Ascending aorta (tissue), 2 donors: ENCODE data around the gene MIA2. TPM values are rescaled to one million over a fixed set of nuclear protein-coding genes. Genes with fewer than 3 reads are reported as not detected.
"Not testable (repeated sequence)": the region's sequence is repeated elsewhere in the genome, so short reads cannot be mapped to it uniquely, and the experiment has no call there.

Experiments used
- DNase-seq, 2 donors: peaks; one replicate each; pipeline ENCODE4 v3.0.0-alpha.2; 2019; ENCODE audit warnings: low spot score in 2 of 2
- H3K27ac ChIP-seq, 2 donors: fragments of 200-600 bp; sonication (generic); one replicate each; pipeline ENCODE4 v1.5.1; 2016 to 2017; ENCODE audit warnings: mild to moderate bottlenecking in 1 of 2
- H3K27me3 ChIP-seq: fragments of 200-600 bp; sonication (generic); one replicate; pipeline ENCODE4 v1.5.1; 2017
- H3K36me3 ChIP-seq, 2 donors: fragments of 200-600 bp; sonication (generic); one replicate each; pipeline ENCODE4 v1.5.1; 2016
- H3K4me1 ChIP-seq, 2 donors: fragments of 200-600 bp; sonication (generic); one replicate each; pipeline ENCODE4 v1.5.1; 2016 to 2017; ENCODE audit warnings: mild to moderate bottlenecking in 1 of 2
- H3K4me3 ChIP-seq, 2 donors: fragments of 200-600 bp; sonication (generic); one replicate each; pipeline ENCODE4 v1.5.1; 2016 to 2017; ENCODE audit warnings: mild to moderate bottlenecking in 1 of 2
- H3K9me3 ChIP-seq, 2 donors: fragments of 200-600 bp; sonication (generic); one replicate each; pipeline ENCODE4 v1.5.1; 2016
- CTCF ChIP-seq, 3 experiments: fragments of 200-600 bp in 2 of 3; fragments of 450-650 bp in 1 of 3; sonication (generic) in 2 of 3; IDR thresholded peaks; one replicate each; pipeline ENCODE4 v1.5.1; 2016 to 2019; ENCODE audit warnings: antibody characterized with exemption in 3 of 3, mild to moderate bottlenecking in 1 of 3, moderate library complexity in 1 of 3
- intact Hi-C: fragments of 100-400 bp; cut with DNase I; formaldehyde crosslinking; loops from one replicate; pipeline ENCODE4 v1.15.1; 2023
- total RNA-seq: library from RNA; depleted of rRNA; stranded (reverse); fragments of >200 nt; gene quantifications from one replicate; pipeline ENCODE4 v1.1.0, GENCODE V29; 2016

Gene MIA2
- total RNA-seq, 1 donor from 2014 or later: 14.4 TPM

- intact Hi-C loops: no loop called here
- DNase-seq: no peak
- Histone ChIP-seq H3K4me1 (peaks cover 0 to 24% of the 10 kb centered on the region in 2 donors), H3K36me3 (peaks cover 0 to 3% of the 10 kb centered on the region in 2 donors), H3K4me3 (no peak overlapping the region), H3K9me3 (no peaks in the 10 kb centered on the region), H3K27me3 (no peaks in the 10 kb centered on the region), H3K27ac (no peak overlapping the region)
- no peak for TF ChIP-seq CTCF (IDR thresholded peaks at IDR 0.05)
These were observed 39.2 kb downstream of the MIA2 start for GRCh38 chr14:39272918-39273317.

GRCh38 chr14:39275395-39275794 lies 41.7 kb downstream of the MIA2 start:
- Histone ChIP-seq H3K4me1 (peaks cover 0 to 6% of the 10 kb centered on the region in 2 donors), H3K27me3 (no peaks in the 10 kb centered on the region), H3K4me3 (no peak overlapping the region), H3K36me3 (peaks cover 9% of the 10 kb centered on the region in 2 donors), H3K27ac (no peak overlapping the region), H3K9me3 (no peaks in the 10 kb centered on the region)
- DNase-seq: no peak
- intact Hi-C loops: no loop called here
- no peak for TF ChIP-seq CTCF (IDR thresholded peaks at IDR 0.05)

GRCh38 chr14:39276005-39276404 lies 42.3 kb downstream of the MIA2 start:
- H3K27me3 ChIP-seq: no peaks in the 10 kb centered on the region
- H3K4me3 ChIP-seq: no peak overlapping the region
- peaks cover 0 to 2% of the 10 kb centered on the region in 2 donors for H3K4me1 ChIP-seq
- H3K36me3 ChIP-seq: peaks cover 9 to 13% of the 10 kb centered on the region in 2 donors
- H3K9me3 ChIP-seq: no peaks in the 10 kb centered on the region
- intact Hi-C loops: no loop called here
- no peak overlapping the region for H3K27ac ChIP-seq
- DNase-seq: no peak
- no peak for TF ChIP-seq CTCF (IDR thresholded peaks at IDR 0.05)

GRCh38 chr14:39276579-39277114 lies 42.9 kb downstream of the MIA2 start:
- no peak for TF ChIP-seq CTCF (IDR thresholded peaks at IDR 0.05)
- peaks cover 0 to 2% of the 10 kb centered on the region in 2 donors for H3K4me1 ChIP-seq
- H3K27ac ChIP-seq: no peak overlapping the region
- no peaks in the 10 kb centered on the region for H3K27me3 ChIP-seq
- peaks cover 12 to 13% of the 10 kb centered on the region in 2 donors for H3K36me3 ChIP-seq
- DNase-seq: no peak
- no peaks in the 10 kb centered on the region for H3K9me3 ChIP-seq
- intact Hi-C loops: no loop called here
- no peak overlapping the region for H3K4me3 ChIP-seq

GRCh38 chr14:39279515-39279914 lies 45.8 kb downstream of the MIA2 start:
- Histone ChIP-seq H3K27ac (no peak overlapping the region), H3K4me3 (no peak overlapping the region), H3K4me1 (peaks cover 0 to 2% of the 10 kb centered on the region in 2 donors), H3K9me3 (no peaks in the 10 kb centered on the region), H3K36me3 (peaks cover 13 to 35% of the 10 kb centered on the region in 2 donors), H3K27me3 (no peaks in the 10 kb centered on the region)
- intact Hi-C loops: no loop called here
- TF ChIP-seq CTCF (IDR thresholded peaks at IDR 0.05): no peak
- DNase-seq: no peak

- H3K4me1 ChIP-seq, H3K27ac ChIP-seq, H3K9me3 ChIP-seq, H3K27me3 ChIP-seq, intact Hi-C loops, DNase-seq, H3K4me3 ChIP-seq: not testable (repeated sequence)
- H3K36me3 ChIP-seq: peaks cover 13 to 35% of the 10 kb centered on the region in 2 donors
These were observed 47.0 kb downstream of the MIA2 start for GRCh38 chr14:39280678-39281077.
